Small intestine (tissue), 16 donors: ENCODE measurements around the gene TUBD1. TPM values are rescaled to one million over a fixed set of nuclear protein-coding genes. Genes with fewer than 3 reads are reported as not detected.
A peak's percentile ranks its signal among the peaks of the same experiment; 100 is the strongest.
"Not testable (repeated sequence)": the region's sequence is repeated elsewhere in the genome, so short reads cannot be mapped to it uniquely, and the experiment has no call there.

Experiments used
- DNase-seq, 2 donors: peaks; one replicate each; pipeline versions ENCODE4 v3.0.0 to v3.0.0-alpha.2; 2013
- FAIRE-seq: peaks from 2 replicates; lab custom pipeline; 2012; peaks lifted over from hg19 to GRCh38; lab: Jason Lieb, UNC
- H3K27ac ChIP-seq, 3 donors: one replicate each; pipeline ENCODE4 v1.5.1; 2013; ENCODE audit warnings: low read length in 2 of 3, mild to moderate bottlenecking in 2 of 3, control low read depth in 1 of 3, inconsistent platforms in 1 of 3, low read depth in 1 of 3, moderate library complexity in 1 of 3
- H3K27me3 ChIP-seq, 3 donors: one replicate each; pipeline ENCODE4 v1.6.1; 2013; ENCODE audit warnings: low read length in 3 of 3, inconsistent platforms in 1 of 3; ENCODE audit not compliant: control insufficient read depth in 3 of 3, insufficient read depth in 3 of 3
- H3K36me3 ChIP-seq, 3 donors: one replicate each; pipeline ENCODE4 v1.6.1; 2013; ENCODE audit warnings: low read length in 3 of 3, inconsistent platforms in 1 of 3, low read depth in 1 of 3, mild to moderate bottlenecking in 1 of 3, moderate library complexity in 1 of 3; ENCODE audit not compliant: control insufficient read depth in 3 of 3, insufficient read depth in 2 of 3
- H3K4me1 ChIP-seq, 3 donors: one replicate each; pipeline ENCODE4 v1.6.1; 2013; ENCODE audit warnings: low read length in 2 of 3, inconsistent platforms in 1 of 3, low read depth in 1 of 3, mild to moderate bottlenecking in 1 of 3, moderate library complexity in 1 of 3; ENCODE audit not compliant: control insufficient read depth in 3 of 3, insufficient read depth in 2 of 3
- H3K4me3 ChIP-seq, 3 donors: one replicate each; pipeline ENCODE4 v1.5.1; 2013; ENCODE audit warnings: low read length in 3 of 3, control low read depth in 1 of 3, inconsistent platforms in 1 of 3, low read depth in 1 of 3, mild to moderate bottlenecking in 1 of 3, moderate library complexity in 1 of 3
- H3K9me3 ChIP-seq, 2 donors: one replicate each; pipeline ENCODE4 v1.6.1; 2013; ENCODE audit warnings: low read depth in 1 of 2, low read length in 1 of 2; ENCODE audit not compliant: control insufficient read depth in 2 of 2, insufficient read depth in 1 of 2
- WGBS, 3 donors: extraction: QIAGEN DNeasy Blood & Tissue Kit; methylation state at CpG; one replicate each; pipeline ENCODE4 v1.1.7; 2013; 5-methylcytosine and 5-hydroxymethylcytosine counted together
- long read RNA-seq, 10 donors: transcript quantifications; one replicate each; lab custom pipeline, GENCODE V29; 2026
- polyA plus RNA-seq, 4 donors: library from polyadenylated mRNA; stranded (reverse) in 3 of 4; unstranded in 1 of 4; fragments of 200-250 nt in 3 of 4; fragments of 120-200 nt in 1 of 4; gene quantifications; one replicate each; pipeline versions ENCODE4 v1.2.1 to v1.2.3, GENCODE V29; 2013
- donor health status: healthy with polysubstance abuse.
- donor health status: control.
- donor health status: control.
- donor health status: Bipolar disorder and iron deficiency.
- donor health status: healthy.

Gene TUBD1, protein sequence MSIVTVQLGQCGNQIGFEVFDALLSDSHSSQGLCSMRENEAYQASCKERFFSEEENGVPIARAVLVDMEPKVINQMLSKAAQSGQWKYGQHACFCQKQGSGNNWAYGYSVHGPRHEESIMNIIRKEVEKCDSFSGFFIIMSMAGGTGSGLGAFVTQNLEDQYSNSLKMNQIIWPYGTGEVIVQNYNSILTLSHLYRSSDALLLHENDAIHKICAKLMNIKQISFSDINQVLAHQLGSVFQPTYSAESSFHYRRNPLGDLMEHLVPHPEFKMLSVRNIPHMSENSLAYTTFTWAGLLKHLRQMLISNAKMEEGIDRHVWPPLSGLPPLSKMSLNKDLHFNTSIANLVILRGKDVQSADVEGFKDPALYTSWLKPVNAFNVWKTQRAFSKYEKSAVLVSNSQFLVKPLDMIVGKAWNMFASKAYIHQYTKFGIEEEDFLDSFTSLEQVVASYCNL
- 10 to 100 TPM in 1 of 4 donors, 1 to 10 TPM in 3; 5.2 to 11.9 (median 7.4) TPM for polyA plus RNA-seq
- long read RNA-seq, donor 1: 0 reads
- long read RNA-seq, donor 2: 0 reads
- long read RNA-seq, donor 3: 0 reads
- long read RNA-seq, donor 4: 0 reads
- long read RNA-seq, donor 5, partial matches to known transcripts: 0 of 1 reads
- long read RNA-seq, donor 5, other reads (novel, unspliced or antisense): 0 of 1 reads
- long read RNA-seq, donor 6, partial matches to known transcripts: 0 of 2 reads
- long read RNA-seq, donor 6, other reads (novel, unspliced or antisense): 0 of 2 reads
- long read RNA-seq, donor 7, partial matches to known transcripts: 0 of 1 reads
- long read RNA-seq, donor 7, other reads (novel, unspliced or antisense): 0 of 1 reads
- long read RNA-seq, donor 8: 0 reads
- long read RNA-seq, donor 9: 0 reads
- long read RNA-seq, donor 10: 0 reads

DNA sequence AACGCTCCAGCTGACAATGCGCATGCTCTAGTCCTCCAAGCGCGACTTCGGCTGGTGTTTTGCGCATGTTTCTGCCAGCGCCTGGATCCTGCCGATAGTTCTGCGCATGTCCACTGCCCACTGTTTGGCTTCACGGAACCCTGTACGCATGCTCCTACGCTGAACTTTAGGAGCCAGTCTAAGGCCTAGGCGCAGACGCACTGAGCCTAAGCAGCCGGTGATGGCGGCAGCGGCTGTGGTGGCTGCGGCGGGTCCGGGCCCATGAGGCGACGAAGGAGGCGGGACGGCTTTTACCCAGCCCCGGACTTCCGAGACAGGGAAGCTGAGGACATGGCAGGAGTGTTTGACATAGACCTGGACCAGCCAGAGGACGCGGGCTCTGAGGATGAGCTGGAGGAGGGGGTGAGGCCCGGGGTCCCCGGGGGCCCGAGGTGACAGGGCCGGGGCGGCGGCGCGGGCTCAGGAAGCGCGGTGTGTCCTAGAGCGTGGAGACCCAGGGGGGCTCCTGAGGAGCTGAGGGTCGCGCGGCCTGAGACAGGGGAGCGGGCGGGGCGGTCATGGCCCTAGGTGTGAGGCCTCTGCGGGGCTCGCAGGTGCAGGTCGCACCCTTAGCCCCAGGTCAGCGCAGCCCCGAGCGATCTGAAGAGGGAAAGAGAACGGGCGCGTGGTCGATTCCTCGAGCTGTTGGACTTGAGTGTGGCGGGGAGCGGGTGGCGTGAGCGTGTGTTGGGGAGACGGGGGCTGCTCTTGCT, at the start of gene TUBD1, which contains the start of gene RPS6KB1:
TSS of gene TUBD1 (minus strand) at position 20 of the 752 bp plus-strand sequence. CDS start 1,941 bp downstream, outside the sequence.
TSS of gene RPS6KB1 (plus strand) at position 198 of the 752 bp plus-strand sequence. CDS start at position 262, 64 bp downstream.
- Histone ChIP-seq H3K4me3 (peak within 1 kb of the TSS; percentile 78 to 88 (median 84)), H3K36me3 (peaks cover 0 to 8% (median 5%) of the 10 kb centered on the region in 3 donors), H3K27me3 (no peaks in the 10 kb centered on the region), H3K4me1 (peaks cover 0 to 6% (median 0%) of the 10 kb centered on the region in 3 donors), H3K9me3 (no peaks in the 10 kb centered on the region), H3K27ac (peak within 1 kb of the TSS; percentile 83 to 85 (median 83))
- no peak for FAIRE-seq
- DNase-seq: peak; percentile 99
- 0 to 1% (median 0%) methylated on average over 54 to 61 of the region's 61 CpGs for WGBS, 3 donors

DNA sequence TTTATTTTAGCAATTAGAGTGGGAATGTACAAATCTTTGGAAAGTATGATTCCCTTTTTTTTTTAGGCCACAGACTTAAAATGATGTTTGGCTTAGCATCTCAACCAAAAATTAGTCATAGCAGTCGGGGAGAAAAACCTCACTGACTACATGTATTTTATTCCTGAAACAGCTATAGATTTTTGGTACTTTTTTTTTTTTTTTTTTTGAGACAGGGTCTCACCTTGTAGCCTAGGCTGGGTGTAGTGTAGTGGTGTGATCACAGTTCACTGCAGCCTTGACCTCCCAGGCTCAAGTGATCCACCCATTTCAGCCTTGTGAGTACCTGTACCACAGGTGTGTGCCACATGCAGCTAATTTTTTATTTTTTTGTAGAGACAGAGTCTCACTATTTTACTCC, 48.4 kb upstream of the TUBD1 start:
- peaks cover 2 to 27% (median 9%) of the 10 kb centered on the region in 3 donors for H3K36me3 ChIP-seq
- FAIRE-seq (no peak), DNase-seq (no peak)
- no peak overlapping the region for H3K4me3 ChIP-seq
- H3K27ac ChIP-seq: no peak overlapping the region
- H3K27me3 ChIP-seq: no peaks in the 10 kb centered on the region
- no peaks in the 10 kb centered on the region for H3K9me3 ChIP-seq
- 85 to 90% (median 88%) methylated on average over 1 of the region's 1 CpG for WGBS, 3 donors
- H3K4me1 ChIP-seq: no peaks in the 10 kb centered on the region

- 65 to 82% (median 79%) methylated on average over 3 of the region's 3 CpGs for WGBS, 3 donors
- H3K36me3 ChIP-seq: peaks cover 6 to 32% (median 8%) of the 10 kb centered on the region in 3 donors
- not testable (repeated sequence) for H3K27me3 ChIP-seq, H3K27ac ChIP-seq, FAIRE-seq, H3K4me3 ChIP-seq, DNase-seq, H3K4me1 ChIP-seq, H3K9me3 ChIP-seq
These were observed 48.0 kb upstream of the TUBD1 start for GRCh38 chr17:59940697-59941096.

DNA sequence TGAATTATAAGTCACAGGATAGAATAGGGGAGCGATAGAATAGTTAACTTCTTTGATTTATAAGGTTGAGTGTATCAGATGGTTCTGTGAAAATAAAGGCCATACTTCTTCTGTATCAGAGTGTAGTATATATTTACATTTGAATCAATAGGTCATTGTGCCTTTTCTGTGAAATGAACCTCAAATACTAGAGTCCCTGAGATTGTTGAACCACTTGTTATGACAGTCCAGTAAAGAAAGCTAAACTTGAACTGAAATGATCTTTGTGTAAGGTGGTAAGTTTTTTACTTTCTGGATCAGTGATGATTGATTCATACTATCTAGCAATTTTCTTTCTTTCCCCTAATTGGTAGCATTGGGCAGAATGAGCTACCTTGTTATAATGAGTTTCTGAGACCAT, 40.6 kb upstream of the TUBD1 start:
- not testable (repeated sequence) for H3K4me3 ChIP-seq, H3K27me3 ChIP-seq, H3K27ac ChIP-seq, H3K9me3 ChIP-seq, DNase-seq, FAIRE-seq, H3K4me1 ChIP-seq
- WGBS, 3 donors: 94 to 100% (median 98%) methylated on average over 1 of the region's 1 CpG
- H3K36me3 ChIP-seq: peaks cover 8 to 37% (median 9%) of the 10 kb centered on the region in 3 donors

- FAIRE-seq, H3K27ac ChIP-seq, H3K4me3 ChIP-seq, H3K27me3 ChIP-seq, H3K9me3 ChIP-seq, H3K4me1 ChIP-seq, DNase-seq: not testable (repeated sequence)
- WGBS, 3 donors: 59 to 70% (median 69%) methylated on average over 3 of the region's 3 CpGs
- H3K36me3 ChIP-seq: peaks cover 4 to 37% (median 7%) of the 10 kb centered on the region in 3 donors
These were observed 38.0 kb upstream of the TUBD1 start for GRCh38 chr17:59930768-59931167.

- 98 to 100% (median 100%) methylated on average over 2 of the region's 2 CpGs for WGBS, 3 donors
- not testable (repeated sequence) for DNase-seq, H3K27ac ChIP-seq, FAIRE-seq, H3K27me3 ChIP-seq, H3K4me1 ChIP-seq, H3K4me3 ChIP-seq, H3K9me3 ChIP-seq
- peaks cover 4 to 34% (median 11%) of the 10 kb centered on the region in 3 donors for H3K36me3 ChIP-seq
These were observed 37.4 kb upstream of the TUBD1 start for GRCh38 chr17:59930121-59930520.

GRCh38 chr17:59920637-59921036, 27.9 kb upstream of the TUBD1 start:
- not testable (repeated sequence) for H3K9me3 ChIP-seq, H3K4me1 ChIP-seq, FAIRE-seq, H3K27ac ChIP-seq, DNase-seq, H3K27me3 ChIP-seq, H3K4me3 ChIP-seq
- H3K36me3 ChIP-seq: peaks cover 8 to 60% (median 8%) of the 10 kb centered on the region in 3 donors
- 97 to 99% (median 97%) methylated on average over 5 of the region's 5 CpGs for WGBS, 3 donors
